CD14-positive monocyte (primary cell): ENCODE measurements around the gene DCAF17. TPM values are rescaled to one million over a fixed set of nuclear protein-coding genes. Genes with fewer than 3 reads are reported as not detected.

Experiments used
- DNase-seq, 3 donors: peaks; one replicate each; pipeline ENCODE4 v3.0.0-alpha.2; 2011 to 2022
- H2AFZ ChIP-seq: 2 replicates; pipeline ENCODE4 v1.6.0; 2012; ENCODE audit warnings: mild to moderate bottlenecking, low read depth, low read length, inconsistent platforms; ENCODE audit not compliant: insufficient read depth, poor library complexity, severe bottlenecking
- H3K27ac ChIP-seq, 2 donors: 1 replicate in 1 of 2; 2 replicates in 1 of 2; pipeline ENCODE4 v1.5.1; 2012 to 2013; ENCODE audit warnings: low read length in 2 of 2, control low read depth in 1 of 2, inconsistent platforms in 1 of 2, low read depth in 1 of 2, mild to moderate bottlenecking in 1 of 2
- H3K27me3 ChIP-seq, 2 donors: one replicate each; pipeline versions ENCODE4 v1.6.0 to v1.6.1; 2011 to 2013; ENCODE audit warnings: low read length in 2 of 2; ENCODE audit not compliant: control insufficient read depth in 2 of 2, insufficient read depth in 2 of 2
- H3K36me3 ChIP-seq, 2 donors: replicated peaks in 1 of 2; 1 replicate in 1 of 2; 2 replicates in 1 of 2; pipeline versions ENCODE4 v1.5.1 to v1.6.1; 2012 to 2013; ENCODE audit warnings: low read length in 2 of 2, control low read depth in 1 of 2, inconsistent platforms in 1 of 2, mild to moderate bottlenecking in 1 of 2; ENCODE audit not compliant: insufficient read depth in 2 of 2, control insufficient read depth in 1 of 2
- H3K4me1 ChIP-seq, 2 donors: 1 replicate in 1 of 2; 2 replicates in 1 of 2; pipeline versions ENCODE4 v1.5.1 to v1.6.1; 2012 to 2013; ENCODE audit warnings: low read length in 2 of 2, control low read depth in 1 of 2, inconsistent platforms in 1 of 2, mild to moderate bottlenecking in 1 of 2, moderate library complexity in 1 of 2; ENCODE audit not compliant: insufficient read depth in 2 of 2, control insufficient read depth in 1 of 2
- H3K4me2 ChIP-seq: replicated peaks from 2 replicates; pipeline ENCODE3; 2012; ENCODE audit warnings: low read length, moderate library complexity, mild to moderate bottlenecking; ENCODE audit not compliant: poor library complexity, severe bottlenecking; ENCODE audit errors: extremely low read depth
- H3K4me3 ChIP-seq, 3 experiments: fragments of 200-600 bp in 1 of 3; sonication (generic) in 1 of 3; replicated peaks in 1 of 3; 1 replicate in 2 of 3; 2 replicates in 1 of 3; pipeline ENCODE4 v1.5.1; 2011 to 2013; ENCODE audit warnings: low read length in 3 of 3, mild to moderate bottlenecking in 3 of 3, control low read depth in 2 of 3, low read depth in 2 of 3, inconsistent platforms in 1 of 3, moderate library complexity in 1 of 3
- H3K79me2 ChIP-seq: 2 replicates; pipeline ENCODE4 v1.6.0; 2012; ENCODE audit warnings: mild to moderate bottlenecking, control low read depth, inconsistent platforms, low read length, moderate library complexity; ENCODE audit not compliant: insufficient read depth
- H3K9ac ChIP-seq: 2 replicates; pipeline ENCODE4 v1.6.0; 2017; ENCODE audit warnings: low read length, mild to moderate bottlenecking; ENCODE audit not compliant: insufficient read depth, poor library complexity, severe bottlenecking
- H3K9me3 ChIP-seq, 2 donors: replicated peaks in 1 of 2; 1 replicate in 1 of 2; 2 replicates in 1 of 2; pipeline versions ENCODE4 v1.5.1 to v1.6.1; 2012 to 2013; ENCODE audit warnings: low read length in 2 of 2, control low read depth in 1 of 2; ENCODE audit not compliant: control insufficient read depth in 1 of 2, insufficient read depth in 1 of 2
- H4K20me1 ChIP-seq: 2 replicates; pipeline ENCODE4 v1.6.0; 2012; ENCODE audit warnings: mild to moderate bottlenecking, low read length, control low read depth, moderate library complexity; ENCODE audit not compliant: insufficient read depth
- H3K27ac Mint-ChIP-seq, 7 donors: one replicate each; pipeline ENCODE4 v1.8.0; 2020; ENCODE audit warnings: mild to moderate bottlenecking in 7 of 7, mixed read lengths in 7 of 7, moderate library complexity in 6 of 7, inconsistent platforms in 2 of 7
- H3K27me3 Mint-ChIP-seq, 3 donors: one replicate each; pipeline ENCODE4 v1.8.0; 2021 to 2022; ENCODE audit warnings: low read depth in 3 of 3, mild to moderate bottlenecking in 3 of 3, mixed read lengths in 3 of 3, moderate library complexity in 3 of 3, inconsistent platforms in 1 of 3
- H3K36me3 Mint-ChIP-seq, 2 donors: one replicate each; pipeline ENCODE4 v1.8.0; 2020; ENCODE audit warnings: mixed read lengths in 2 of 2, inconsistent platforms in 1 of 2, mild to moderate bottlenecking in 1 of 2
- H3K4me1 Mint-ChIP-seq: one replicate; pipeline ENCODE4 v1.8.0; 2020; ENCODE audit warnings: mild to moderate bottlenecking, mixed read lengths
- H3K4me3 Mint-ChIP-seq, 2 donors: one replicate each; pipeline ENCODE4 v1.8.0; 2020; ENCODE audit warnings: mild to moderate bottlenecking in 2 of 2, mixed read lengths in 2 of 2, moderate library complexity in 1 of 2
- H3K9me3 Mint-ChIP-seq, 7 donors: one replicate each; pipeline ENCODE4 v1.8.0; 2020 to 2022; ENCODE audit warnings: mixed read lengths in 7 of 7, mild to moderate bottlenecking in 6 of 7, moderate library complexity in 6 of 7, inconsistent platforms in 2 of 7
- CTCF ChIP-seq: fragments of 200-600 bp; IDR thresholded peaks from one replicate; pipeline ENCODE4 v1.8.0; 2022; ENCODE audit warnings: antibody characterized with exemption, mild to moderate bottlenecking
- WGBS: methylation state at CpG from one replicate; pipeline ENCODE4 v1.1.5; 2013; ENCODE audit warnings: missing lambda C conversion rate; ENCODE audit not compliant: insufficient coverage; 5-methylcytosine and 5-hydroxymethylcytosine counted together
- intact Hi-C, 2 donors: fragments of 100-400 bp; cut with micrococcal nuclease; formaldehyde crosslinking; loops; one replicate each; pipeline versions ENCODE4 v1.15.0 to v1.15.1; 2023
- polyA plus RNA-seq, 3 donors: library from polyadenylated mRNA; depleted of rRNA in 1 of 3; unstranded in 2 of 3; stranded (reverse) in 1 of 3; fragments of 300-500 nt in 2 of 3; fragments of >200 nt in 1 of 3; fragmentation: Illumina TruSeq in 2 of 3; gene quantifications; 1 replicate in 2 of 3; 2 replicates in 1 of 3; pipeline ENCODE4 v1.2.3, GENCODE V29; 2012 to 2021

Gene DCAF17
- polyA plus RNA-seq, 3 donors: 4.1 to 7.2 (median 7.0) TPM

- DNase-seq: no peak
- Histone ChIP-seq H3K4me1 (no peaks in the 10 kb centered on the region), H3K4me2 (no peak overlapping the region), H3K4me3 (no peak overlapping the region), H3K36me3 (no peaks in the 10 kb centered on the region), H3K27ac (no peak overlapping the region), H4K20me1 (no peaks in the 10 kb centered on the region), H3K9ac (no peak overlapping the region), H2AFZ (no peak overlapping the region), H3K79me2 (no peaks in the 10 kb centered on the region), H3K27me3 (no peaks in the 10 kb centered on the region), H3K9me3 (no peaks in the 10 kb centered on the region)
- 98% methylated on average over 7 of the region's 7 CpGs for WGBS
- intact Hi-C loops: no loop called here
- no peak for TF ChIP-seq CTCF
- Mint-ChIP-seq H3K27me3 (no peaks in the 10 kb centered on the region), H3K27ac (no peak overlapping the region), H3K36me3 (peaks cover 2 to 7% of the 10 kb centered on the region in 2 donors), H3K4me3 (no peak overlapping the region), H3K4me1 (peaks cover 13% of the 10 kb centered on the region), H3K9me3 (peaks cover 0 to 6% (median 0%) of the 10 kb centered on the region in 7 donors)
Measured at GRCh38 chr2:171387052-171387451, 47.0 kb upstream of the DCAF17 start.

GRCh38 chr2:171389325-171389724 lies 44.7 kb upstream of the DCAF17 start:
- Mint-ChIP-seq H3K4me3 (no peak overlapping the region), H3K27ac (no peak overlapping the region), H3K4me1 (peaks cover 24% of the 10 kb centered on the region), H3K27me3 (no peaks in the 10 kb centered on the region), H3K9me3 (no peaks in the 10 kb centered on the region), H3K36me3 (peaks cover 2 to 7% of the 10 kb centered on the region in 2 donors)
- Histone ChIP-seq H3K27me3 (no peaks in the 10 kb centered on the region), H3K4me3 (no peak overlapping the region), H3K79me2 (no peaks in the 10 kb centered on the region), H3K4me1 (peaks cover 2 to 4% of the 10 kb centered on the region in 2 donors), H3K9ac (no peak overlapping the region), H4K20me1 (no peaks in the 10 kb centered on the region), H2AFZ (no peak overlapping the region), H3K4me2 (no peak overlapping the region), H3K9me3 (no peaks in the 10 kb centered on the region), H3K27ac (no peak overlapping the region), H3K36me3 (no peaks in the 10 kb centered on the region)
- WGBS: no CpG with 5 or more reads among the region's 1 CpG
- intact Hi-C loops: no loop called here
- DNase-seq: no peak
- TF ChIP-seq CTCF: no peak
